Panc1 (cell line): ENCODE data around the gene OBI1. TPM values are rescaled to one million over a fixed set of nuclear protein-coding genes. Genes with fewer than 3 reads are reported as not detected.
A peak's percentile ranks its signal among the peaks of the same experiment; 100 is the strongest.

ENCODE experiments used
- ATAC-seq: fragments of 200-7000 bp; cut with Tn5 transposase; 2 replicates; pipeline ENCODE4 v1.9.1; 2020; ENCODE audit warnings: mild to moderate bottlenecking, moderate library complexity
- BruUV-seq: library from RNA; stranded (reverse); fragments of 400-500 nt; replicated peaks from 2 replicates; lab custom pipeline; 2021; lab: Mats Ljungman, UMichigan
- CTCF ChIA-PET: fragments of 300-600 bp; sonication (Branson Sonifier 250); formaldehyde crosslinking; loops from one replicate; lab custom pipeline; 2022; ENCODE audit warnings: antibody characterized with exemption; lab: Charles Lee
- POLR2A ChIA-PET: fragments of 300-600 bp; sonication (Branson Sonifier 250); formaldehyde crosslinking; loops from one replicate; lab custom pipeline; 2022; ENCODE audit warnings: antibody characterized with exemption; lab: Charles Lee
- DNase-seq: peaks from one replicate; pipeline ENCODE4 v3.0.0-alpha.2; 2010; ENCODE audit warnings: low read depth, low spot score
- H3K27ac ChIP-seq: 2 replicates; pipeline ENCODE4 v1.5.1; 2011; ENCODE audit warnings: mild to moderate bottlenecking, low read length, inconsistent platforms
- H3K27me3 ChIP-seq: fragments of 200-500 bp; sonication (Bioruptor generic); 2 replicates; pipeline ENCODE4 v1.6.0; 2014; ENCODE audit warnings: low read length, inconsistent platforms; ENCODE audit not compliant: control insufficient read depth, insufficient read depth
- H3K36me3 ChIP-seq: fragments of 200-500 bp; sonication (Bioruptor generic); 2 replicates; pipeline ENCODE4 v1.5.1; 2014; ENCODE audit warnings: inconsistent platforms, mild to moderate bottlenecking, low read length, moderate library complexity; ENCODE audit not compliant: control insufficient read depth, insufficient read depth
- H3K4me1 ChIP-seq: 2 replicates; pipeline ENCODE4 v1.5.1; 2011; ENCODE audit warnings: inconsistent platforms, mild to moderate bottlenecking, low read length, moderate library complexity; ENCODE audit not compliant: control insufficient read depth, insufficient read depth
- H3K4me3 ChIP-seq, 2 experiments: 2 replicates each; pipeline ENCODE4 v1.5.1; 2011 to 2012; ENCODE audit warnings: low read depth in 2 of 2, low read length in 2 of 2, mild to moderate bottlenecking in 2 of 2, inconsistent platforms in 1 of 2, moderate library complexity in 1 of 2
- H3K9me3 ChIP-seq: fragments of 200-500 bp; sonication (Bioruptor generic); 2 replicates; pipeline ENCODE4 v1.5.1; 2014; ENCODE audit warnings: low read depth, mild to moderate bottlenecking, inconsistent platforms, low read length, moderate library complexity; ENCODE audit not compliant: control insufficient read depth, insufficient read depth
- CTCF ChIP-seq: fragments of 450-650 bp; IDR thresholded peaks from 2 replicates; pipeline ENCODE4 v1.5.1; 2017; ENCODE audit warnings: mild to moderate bottlenecking
- POLR2AphosphoS5 ChIP-seq: IDR thresholded peaks from 2 replicates; pipeline ENCODE4 v1.6.1; 2012; ENCODE audit warnings: mild to moderate bottlenecking, low read depth, low read length, moderate library complexity
- REST ChIP-seq, 2 experiments: IDR thresholded peaks; 2 replicates each; pipeline ENCODE4 v1.6.1; 2011 to 2012; ENCODE audit warnings: low read depth in 2 of 2, control low read depth in 1 of 2, low read length in 1 of 2, mild to moderate bottlenecking in 1 of 2, moderate library complexity in 1 of 2; ENCODE audit not compliant: insufficient read depth in 1 of 2
- SIN3A ChIP-seq: IDR thresholded peaks from 2 replicates; pipeline ENCODE4 v1.6.1; 2012; ENCODE audit warnings: low read depth, mild to moderate bottlenecking, low read length, moderate library complexity, borderline replicate concordance; ENCODE audit not compliant: insufficient read depth
- TCF7L2 ChIP-seq: IDR thresholded peaks from 2 replicates; pipeline ENCODE4 v1.6.1; 2011; ENCODE audit warnings: mild to moderate bottlenecking, low read depth, low read length, inconsistent platforms
- in situ Hi-C: cut with HindIII; loops from 2 replicates; pipeline ENCODE4 v1.10.0; 2016; ENCODE audit warnings: low sequenced_read_pairs, low pct_unique_long_range_greater_than_20kb
- intact Hi-C: fragments of 100-400 bp; cut with micrococcal nuclease; formaldehyde crosslinking; loops from one replicate; pipeline ENCODE4 v1.10.0; 2022; ENCODE audit not compliant: unreplicated experiment
- total RNA-seq: library from RNA; stranded (reverse); gene quantifications from one replicate; pipeline ENCODE4 v1.2.1, GENCODE V29; 2021; ENCODE audit not compliant: unreplicated experiment

OBI1 gene
- total RNA-seq, 1 experiment from 2014 or later = 9.1 TPM

- DNase-seq (no peak), ATAC-seq (no peak)
- CTCF ChIA-PET = no interaction called here
- H3K9me3 ChIP-seq = no peaks in the 10 kb centered on the region
- H3K27ac ChIP-seq = no peak overlapping the region
- BruUV-seq = no TSS peak
- H3K27me3 ChIP-seq = peaks cover 10% of the 10 kb centered on the region
- no peaks in the 10 kb centered on the region for H3K4me1 ChIP-seq
- in situ Hi-C loops = no loop called here
- intact Hi-C loops = no loop called here
- POLR2A ChIA-PET = no interaction called here
- no peaks in the 10 kb centered on the region for H3K36me3 ChIP-seq
- no peak overlapping the region for H3K4me3 ChIP-seq
- TF ChIP-seq POLR2AphosphoS5 = no peak
- no peak for TF ChIP-seq SIN3A
- TF ChIP-seq TCF7L2 = no peak
- peak; percentile 82 to 83 for TF ChIP-seq REST (IDR thresholded peaks at IDR 0.05; ENCODE audit: insufficient read depth in 1 of 2, low read depth in 2 of 2, low read length in 1 of 2)
- no peak for TF ChIP-seq CTCF
Measured at GRCh38 chr13:78589206-78589605, 69.7 kb downstream of the OBI1 start.

- TF ChIP-seq CTCF = no peak
- TF ChIP-seq SIN3A = no peak
- no peak for TF ChIP-seq REST (IDR thresholded peaks at IDR 0.05; ENCODE audit: insufficient read depth in 1 of 2, low read depth in 2 of 2, low read length in 1 of 2)
- TF ChIP-seq TCF7L2 = no peak
- no peak for TF ChIP-seq POLR2AphosphoS5
- Histone ChIP-seq H3K27ac (no peak overlapping the region), H3K36me3 (no peaks in the 10 kb centered on the region), H3K27me3 (peaks cover 4% of the 10 kb centered on the region), H3K4me1 (no peaks in the 10 kb centered on the region), H3K9me3 (no peaks in the 10 kb centered on the region), H3K4me3 (no peak overlapping the region)
- CTCF ChIA-PET = no interaction called here
- no peak for DNase-seq
- intact Hi-C loops (no loop called here), in situ Hi-C loops (no loop called here)
- POLR2A ChIA-PET = no interaction called here
- no TSS peak for BruUV-seq
- ATAC-seq = no peak
Measured at GRCh38 chr13:78587395-78587794, 71.6 kb downstream of the OBI1 start.
